ENCODE results near the gene R3HDM2.
A peak's percentile ranks its signal among the peaks of the same experiment; 100 is the strongest.

R3HDM2 gene

GRCh38 chr12:57229046-57229633 is 201.7 kb downstream of the R3HDM2 start:
- DNase-seq (ENCODE audit: low read depth) = no peak

GRCh38 chr12:57227315-57228115 is 203.3 kb downstream of the R3HDM2 start:
- no peak for DNase-seq (ENCODE audit: low read depth)

- DNase-seq (ENCODE audit: low read depth) = no peak
Observed at GRCh38 chr12:57226588-57227314, 204.1 kb downstream of the R3HDM2 start.

DNA sequence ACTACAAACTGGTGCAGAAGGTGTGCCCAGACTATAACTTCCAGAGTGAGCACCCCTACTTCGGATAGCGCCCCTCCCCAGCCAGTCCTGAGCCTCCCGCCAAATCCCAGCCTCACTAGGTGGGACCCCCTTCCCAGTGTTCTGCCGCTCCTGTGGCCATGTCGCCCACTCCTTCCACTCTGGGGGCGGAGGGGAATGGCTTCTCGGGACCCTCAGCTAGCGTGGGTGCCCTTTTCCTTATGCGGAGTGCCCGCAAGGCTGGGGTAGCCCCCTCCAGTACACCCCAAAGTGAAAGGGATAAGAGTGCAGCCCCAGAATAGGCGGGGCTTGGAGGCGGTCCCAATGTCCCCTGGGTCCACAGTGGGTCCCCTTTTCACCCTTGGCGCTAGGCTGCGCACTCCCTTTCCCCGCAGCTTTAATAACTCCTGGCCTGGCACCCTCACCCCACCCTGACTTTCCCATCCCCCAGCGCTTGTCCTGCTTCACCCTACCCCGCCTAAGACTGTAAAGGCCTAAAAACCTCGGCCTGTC is 205.1 kb downstream of the R3HDM2 start:
- DNase-seq (ENCODE audit: low read depth) = no peak

DNA sequence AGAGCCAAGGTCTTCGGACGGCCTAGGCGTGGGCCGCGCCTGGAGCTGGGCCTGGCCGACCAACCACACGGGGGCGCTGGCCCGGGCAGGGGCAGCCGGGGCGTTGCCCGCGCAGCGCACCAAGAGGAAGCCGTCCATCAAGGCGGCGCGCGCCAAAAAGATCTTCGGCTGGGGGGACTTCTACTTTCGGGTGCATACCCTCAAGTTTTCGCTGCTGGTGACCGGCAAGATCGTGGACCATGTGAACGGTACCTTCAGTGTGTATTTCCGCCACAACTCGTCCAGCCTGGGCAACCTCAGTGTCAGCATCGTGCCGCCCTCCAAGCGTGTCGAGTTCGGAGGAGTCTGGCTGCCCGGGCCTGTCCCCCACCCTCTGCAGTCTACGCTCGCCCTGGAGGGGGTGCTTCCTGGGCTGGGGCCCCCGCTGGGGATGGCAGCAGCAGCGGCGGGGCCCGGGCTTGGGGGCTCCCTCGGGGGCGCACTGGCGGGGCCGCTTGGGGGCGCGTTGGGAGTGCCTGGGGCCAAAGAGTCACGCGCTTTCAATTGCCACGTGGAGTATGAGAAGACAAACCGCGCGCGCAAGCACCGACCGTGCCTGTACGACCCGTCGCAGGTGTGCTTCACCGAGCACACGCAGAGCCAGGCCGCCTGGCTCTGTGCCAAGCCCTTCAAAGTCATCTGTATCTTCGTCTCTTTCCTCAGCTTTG is 205.7 kb downstream of the R3HDM2 start:
- DNase-seq (ENCODE audit: low read depth) = peak; percentile 73

DNA sequence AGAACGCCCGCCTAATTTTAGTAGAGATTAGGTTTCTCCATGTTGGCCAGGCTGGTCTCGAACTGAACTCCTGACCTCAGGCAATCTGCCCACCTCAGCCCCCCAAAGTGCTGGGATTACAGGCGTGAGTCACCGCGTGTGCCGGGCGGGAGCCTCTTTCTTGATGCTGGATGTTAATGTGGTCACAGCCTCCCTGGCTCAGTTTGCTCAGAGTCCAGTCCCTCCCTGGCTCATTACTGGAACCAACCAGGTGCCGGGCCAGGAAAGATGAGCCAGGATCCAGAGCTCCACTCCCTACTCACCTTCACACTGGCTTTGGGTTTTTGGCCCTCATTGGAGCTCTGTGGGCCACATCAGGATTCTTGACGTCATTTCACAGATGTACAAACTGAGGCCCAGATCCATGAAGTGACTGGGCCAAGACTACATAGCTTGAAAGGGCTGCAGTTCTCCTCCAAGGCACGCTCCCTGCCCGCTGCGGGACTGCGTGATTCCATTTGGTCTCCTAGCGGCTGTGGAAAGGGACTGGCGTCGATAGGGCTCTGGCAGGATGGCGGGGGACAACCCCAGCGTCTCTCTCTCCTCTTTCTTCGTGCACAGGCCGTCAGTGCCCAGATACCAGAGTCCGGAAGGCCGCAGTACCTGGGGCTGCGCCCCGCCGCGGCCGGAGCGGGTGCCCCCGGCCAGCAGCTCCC is 206.4 kb downstream of the R3HDM2 start:
- no peak for DNase-seq (ENCODE audit: low read depth)

DNA sequence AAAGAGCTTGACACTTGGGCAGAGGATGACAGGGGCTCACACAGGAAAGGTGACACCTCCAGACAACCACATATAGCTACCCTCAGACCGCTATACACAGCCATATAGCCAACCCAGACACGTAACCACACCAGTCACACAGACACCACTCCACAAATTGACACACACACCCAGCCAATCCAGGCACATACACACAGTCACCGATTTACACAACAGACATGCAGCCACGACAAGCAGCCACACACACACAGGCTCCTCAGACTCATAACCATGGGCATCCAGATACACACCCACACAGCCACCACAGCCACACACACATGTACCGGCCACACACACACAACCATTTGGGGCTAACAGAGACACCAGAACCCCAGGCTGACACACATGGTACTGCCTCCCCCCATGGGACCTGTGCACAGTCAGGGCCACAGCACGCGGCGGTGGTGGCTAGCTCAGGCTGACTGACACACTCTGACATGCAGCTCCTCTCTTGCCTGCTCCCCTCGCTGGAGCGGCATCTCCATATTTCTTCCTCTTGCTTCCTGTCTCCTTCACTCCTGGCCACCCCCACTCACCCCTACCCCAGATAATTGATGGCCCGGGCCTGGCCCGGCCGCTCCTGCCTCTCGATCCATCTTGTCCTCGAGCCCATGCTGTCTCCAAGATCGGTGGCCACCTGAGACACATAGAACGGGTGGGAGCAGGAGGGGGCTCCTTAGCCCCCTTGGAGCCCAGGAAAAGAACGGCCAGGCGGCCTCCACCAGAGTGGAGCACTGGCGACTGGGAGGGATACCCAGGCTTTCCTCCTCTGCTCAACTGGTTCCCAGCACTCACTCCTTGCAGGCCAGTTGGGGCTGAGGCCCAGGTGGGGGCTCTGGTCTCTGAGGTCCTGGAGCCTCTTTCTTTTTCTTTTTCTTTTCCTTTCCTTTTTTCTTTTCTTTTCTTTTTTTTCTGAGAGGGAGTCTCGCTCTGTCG is 207.4 kb downstream of the R3HDM2 start:
- no peak for DNase-seq (ENCODE audit: low read depth)

GRCh38 chr12:57222286-57223190 is 208.3 kb downstream of the R3HDM2 start:
- DNase-seq (ENCODE audit: low read depth) = no peak

DNA sequence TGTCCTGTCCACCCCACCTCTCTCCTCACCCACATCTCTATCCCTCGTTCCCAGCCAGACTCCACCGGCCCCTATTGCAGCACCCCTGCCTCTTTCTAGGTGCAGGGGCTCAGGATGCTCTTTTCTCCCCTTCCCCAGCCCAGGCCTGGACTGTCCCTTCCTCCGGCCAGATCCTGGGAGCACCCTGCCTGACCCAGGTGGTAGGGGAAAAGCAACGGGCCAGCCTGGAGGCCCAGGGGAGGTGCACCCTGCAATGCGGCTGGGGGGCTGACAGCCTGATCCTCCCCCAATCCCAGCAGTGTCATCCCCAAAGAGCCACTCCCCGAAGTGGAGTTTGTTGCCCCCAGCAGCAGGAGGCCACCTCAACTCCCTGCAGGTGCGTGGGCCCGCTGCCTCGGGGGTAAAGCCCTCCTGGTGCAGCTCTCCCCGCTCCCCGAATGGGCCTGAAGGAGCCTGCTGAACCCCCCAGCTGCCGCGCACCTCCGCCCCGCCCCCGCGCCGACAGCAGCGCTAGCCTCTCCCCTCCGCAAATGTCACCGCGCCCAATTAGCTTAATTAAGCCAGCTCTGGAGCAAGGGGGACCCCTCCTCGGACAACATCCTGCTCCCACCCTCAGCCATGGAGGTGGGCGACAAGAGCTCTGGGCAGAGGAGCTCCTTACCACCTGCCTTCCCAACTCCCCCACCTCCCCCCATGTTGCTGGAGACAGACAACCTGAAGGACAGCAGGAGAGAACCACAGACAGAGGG is 209.5 kb downstream of the R3HDM2 start:
- DNase-seq (ENCODE audit: low read depth) = no peak

DNA sequence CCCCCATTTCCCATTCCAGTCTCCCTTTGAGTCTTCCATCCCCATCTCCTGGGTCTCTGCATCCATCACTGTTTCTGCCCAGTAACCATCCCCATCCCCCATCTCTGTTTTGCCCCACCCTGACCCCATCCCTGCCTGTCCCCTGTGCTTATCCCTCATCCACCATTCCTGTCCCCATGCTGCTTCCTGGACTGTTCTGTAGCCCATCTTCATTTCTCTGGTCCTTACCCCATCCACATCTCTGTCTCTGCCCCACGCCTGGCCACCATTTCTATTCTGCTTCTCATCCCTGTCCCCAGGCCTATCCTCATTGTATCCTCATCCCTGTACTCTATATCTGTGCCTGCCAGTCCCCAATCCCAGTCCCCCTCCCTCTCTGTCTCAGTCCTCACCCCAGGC is 210.1 kb downstream of the R3HDM2 start:
- no peak for DNase-seq (ENCODE audit: low read depth)

- no peak for DNase-seq (ENCODE audit: low read depth)
Observed at GRCh38 chr12:57219993-57220754, 210.7 kb downstream of the R3HDM2 start.

DNA sequence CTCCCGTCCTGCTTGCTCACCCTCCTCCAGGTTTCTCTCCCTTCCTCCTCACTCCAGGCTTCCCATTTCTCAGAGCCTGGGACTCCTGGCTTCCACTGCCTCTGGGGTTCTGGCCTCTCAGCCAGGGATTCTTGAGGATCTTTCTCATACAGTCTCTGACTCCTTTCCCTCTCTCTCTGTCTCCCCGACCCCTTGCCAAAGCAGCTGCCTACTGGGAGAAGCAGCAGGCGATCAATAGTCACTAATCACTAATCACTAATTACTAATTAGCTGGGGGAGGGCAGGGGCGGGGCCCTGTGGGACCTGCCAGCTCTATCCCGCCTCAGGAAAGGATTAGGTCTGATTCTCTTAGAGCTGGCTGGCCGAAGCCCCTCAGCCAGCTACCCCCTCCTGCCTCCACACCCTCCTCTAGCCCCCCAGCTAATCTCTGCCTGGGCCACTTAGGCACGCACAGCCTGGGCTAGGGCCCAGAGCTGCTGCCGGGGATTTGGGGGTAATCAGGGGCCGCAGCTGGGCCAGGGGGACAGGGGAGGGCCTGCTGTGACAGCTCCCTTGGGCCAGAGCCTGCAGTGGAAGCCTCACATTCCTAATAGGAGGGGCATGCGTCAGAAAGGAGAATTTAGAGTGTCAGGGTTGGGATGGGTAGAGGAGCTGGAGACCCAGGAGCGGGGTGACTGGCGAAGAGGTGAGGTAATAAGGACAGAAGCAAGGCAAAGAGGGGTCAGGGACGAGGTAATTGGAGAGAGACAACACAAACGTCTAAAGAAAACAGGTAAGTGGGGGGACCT is 211.4 kb downstream of the R3HDM2 start:
- DNase-seq (ENCODE audit: low read depth) = no peak

DNA sequence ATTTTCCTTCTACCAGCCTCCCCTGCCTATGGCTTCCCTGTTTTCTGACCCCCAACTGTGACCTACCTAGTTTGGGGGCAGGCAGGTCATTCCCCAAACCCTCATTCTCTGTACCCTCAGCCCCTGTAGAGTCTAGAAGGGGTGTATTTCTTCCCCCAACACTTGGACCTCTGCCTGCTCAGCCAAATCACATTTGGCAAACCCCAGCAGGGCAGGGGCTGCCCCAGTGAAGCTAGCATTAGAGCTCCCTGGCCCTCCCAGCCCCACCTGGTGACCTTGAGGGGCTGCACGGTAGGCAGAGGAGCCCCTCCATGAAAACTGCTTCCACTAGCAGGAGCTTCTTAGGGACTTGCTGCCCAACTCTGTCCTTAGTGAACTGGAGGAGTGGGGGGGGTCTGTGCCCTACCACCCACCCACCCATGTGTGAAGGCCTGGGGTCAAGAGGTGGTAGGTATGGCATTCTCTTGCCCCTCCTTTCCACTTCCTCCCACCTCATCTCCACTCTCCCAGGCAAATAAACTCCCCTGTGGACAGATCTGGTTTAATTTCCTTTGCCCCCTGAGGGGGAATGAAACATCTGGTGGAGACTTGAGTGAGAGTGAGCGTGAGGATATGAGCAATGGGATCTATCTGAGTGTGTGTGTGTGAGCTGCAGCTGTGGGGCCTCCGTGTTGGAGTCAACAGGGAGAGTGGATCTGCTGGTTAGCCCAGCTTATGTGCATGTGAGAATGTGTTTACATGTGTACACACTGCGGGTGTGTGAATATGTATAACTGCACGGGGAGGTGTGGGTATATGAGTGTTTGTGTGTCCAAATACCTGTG is 212.6 kb downstream of the R3HDM2 start:
- DNase-seq (ENCODE audit: low read depth) = no peak

- no peak for DNase-seq (ENCODE audit: low read depth)
Observed at GRCh38 chr12:57216921-57217879, 213.6 kb downstream of the R3HDM2 start.

Measured in T follicular helper cell (primary cell).